DMS53 (cell line): ENCODE measurements around the gene PLCL1.
A peak's percentile ranks its signal among the peaks of the same experiment; 100 is the strongest.

Experiments
- DNase-seq: peaks from one replicate; lab custom pipeline; 2025; lab: John Stamatoyannopoulos, UW

PLCL1 gene

DNA sequence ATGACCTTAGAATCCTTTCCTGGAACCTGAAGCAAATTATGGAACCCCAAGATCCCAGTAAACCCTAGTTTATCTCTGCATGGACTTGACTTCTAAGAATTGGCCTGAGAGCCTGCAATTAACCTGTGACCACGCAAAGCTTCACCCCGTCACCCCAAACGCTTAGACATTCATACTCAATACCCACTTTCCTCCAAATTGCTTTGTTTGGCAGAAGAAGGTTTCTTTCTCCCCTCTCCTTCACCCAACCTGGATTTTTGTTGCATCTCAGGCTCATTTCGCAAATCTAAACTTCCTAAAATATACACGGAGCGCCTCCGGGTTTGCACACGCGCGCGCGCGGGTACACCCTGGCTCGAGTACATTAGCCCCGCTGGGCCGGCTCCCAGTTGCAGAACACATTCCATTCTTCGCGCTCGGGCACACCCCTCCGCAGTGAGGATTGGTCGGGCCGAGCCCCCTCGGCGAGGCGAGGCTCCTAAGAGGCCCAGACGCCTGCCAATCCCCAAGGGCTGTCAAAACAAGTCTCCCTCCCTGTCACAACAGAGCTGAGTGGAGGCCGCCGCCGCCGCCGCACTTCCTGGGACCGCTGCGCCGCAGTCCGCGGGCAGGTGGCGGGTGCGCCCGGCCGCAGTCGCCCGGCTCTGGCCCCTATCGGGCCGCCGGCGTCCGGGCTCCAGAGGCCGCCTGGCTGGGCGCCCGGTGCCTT, at the start of gene PLCL1:
Gene PLCL1 (plus strand): TSS at position 545 of the 709 bp plus-strand sequence.
- peak; percentile 95 for DNase-seq

DNA sequence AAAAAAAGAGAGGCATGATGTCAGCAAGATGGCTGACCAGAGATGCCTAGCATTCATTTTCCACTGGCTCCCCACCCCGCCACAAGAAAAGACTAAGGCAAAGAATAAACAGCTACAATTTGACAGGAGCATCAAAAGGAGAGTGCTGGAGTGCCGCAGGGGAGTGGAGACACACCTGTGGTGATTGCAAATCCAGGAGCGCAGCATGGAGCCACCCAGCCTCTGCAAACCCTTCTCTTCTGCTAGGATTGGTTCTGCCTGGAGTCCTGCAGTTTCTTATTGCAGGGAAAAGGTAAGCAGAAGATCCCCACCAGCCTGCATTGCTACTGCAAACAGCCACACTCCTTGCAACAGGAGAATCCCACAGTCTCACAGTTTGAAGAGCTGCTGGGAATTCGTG, 45.4 kb upstream of the PLCL1 start:
- no peak for DNase-seq

DNA sequence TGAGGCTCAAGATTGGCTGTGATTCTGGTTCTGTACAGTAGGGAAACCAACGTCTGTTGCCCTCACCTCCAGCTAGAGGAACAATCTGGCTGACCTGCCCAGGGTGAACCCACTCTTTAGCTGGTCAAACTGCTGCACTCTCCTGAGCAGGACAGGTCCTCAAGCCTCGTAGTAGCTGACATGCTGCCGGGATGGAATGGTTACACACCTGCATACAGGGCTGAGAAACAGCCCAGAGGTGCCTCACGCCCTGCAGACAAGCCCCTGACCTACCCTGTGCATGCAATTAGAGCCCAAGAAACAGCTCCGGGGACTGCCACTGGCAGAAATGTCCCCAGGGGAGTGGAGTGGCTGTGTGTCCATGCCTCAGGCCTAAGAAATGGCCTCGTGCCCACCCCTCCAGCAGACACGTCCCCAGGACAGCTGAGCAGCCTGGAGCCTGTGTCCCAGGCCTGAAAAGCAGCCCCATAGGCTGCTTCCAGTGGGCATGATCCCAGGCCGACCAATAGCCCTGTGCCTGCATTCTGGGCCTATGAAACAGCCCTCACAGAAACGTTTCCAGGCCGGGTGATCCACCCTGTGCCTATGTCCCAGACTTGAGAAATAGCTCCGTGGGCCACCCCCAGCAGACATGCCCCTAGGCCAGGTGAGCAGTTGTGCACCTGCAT, 44.6 kb upstream of the PLCL1 start:
- DNase-seq, result no peak

DNA sequence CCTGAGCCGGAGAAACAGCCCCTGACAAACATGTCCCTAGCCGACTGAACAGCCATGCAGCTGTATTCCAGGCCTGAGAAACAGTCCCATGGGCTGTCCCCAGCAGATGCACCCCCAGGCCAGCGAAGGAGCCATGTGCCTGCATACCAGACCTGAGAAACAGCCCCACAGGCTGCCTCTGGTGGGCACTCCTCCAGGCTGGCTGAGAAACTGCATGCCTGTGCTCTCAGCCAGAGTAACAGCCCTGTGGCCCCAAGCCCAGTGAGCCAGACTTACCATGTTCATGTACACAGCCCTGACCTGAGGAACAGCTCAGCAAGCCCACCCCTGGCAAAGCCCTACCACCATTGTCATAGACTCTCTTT, 44.1 kb upstream of the PLCL1 start:
- no peak for DNase-seq

DNA sequence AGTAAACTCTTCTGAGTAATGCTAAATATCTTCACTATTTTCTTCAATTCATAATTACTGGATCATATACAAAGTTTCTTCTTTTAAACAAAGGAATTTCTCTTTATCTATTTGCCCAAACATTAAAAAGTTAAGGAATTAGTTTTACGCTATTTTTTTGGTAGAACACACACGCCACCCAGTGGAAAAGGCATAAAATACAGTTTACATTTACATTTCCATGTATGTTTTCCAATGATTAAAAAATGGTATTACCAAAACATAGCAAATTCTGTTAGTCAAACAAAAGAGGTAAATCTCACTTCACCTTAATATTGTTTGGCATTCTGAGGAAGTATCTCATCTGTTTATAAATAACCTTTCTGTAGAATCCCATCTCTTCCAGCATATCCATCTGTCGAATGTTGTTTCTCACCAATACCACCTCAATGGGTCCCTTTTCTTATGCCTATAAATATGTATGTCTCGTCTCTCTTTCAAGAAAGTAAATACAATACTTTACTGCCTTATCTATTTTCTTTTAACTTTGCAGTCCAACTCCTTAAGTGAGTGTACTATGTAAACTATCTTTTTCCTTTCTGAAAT, 26.5 kb upstream of the PLCL1 start:
- DNase-seq, result peak; percentile 51

DNA sequence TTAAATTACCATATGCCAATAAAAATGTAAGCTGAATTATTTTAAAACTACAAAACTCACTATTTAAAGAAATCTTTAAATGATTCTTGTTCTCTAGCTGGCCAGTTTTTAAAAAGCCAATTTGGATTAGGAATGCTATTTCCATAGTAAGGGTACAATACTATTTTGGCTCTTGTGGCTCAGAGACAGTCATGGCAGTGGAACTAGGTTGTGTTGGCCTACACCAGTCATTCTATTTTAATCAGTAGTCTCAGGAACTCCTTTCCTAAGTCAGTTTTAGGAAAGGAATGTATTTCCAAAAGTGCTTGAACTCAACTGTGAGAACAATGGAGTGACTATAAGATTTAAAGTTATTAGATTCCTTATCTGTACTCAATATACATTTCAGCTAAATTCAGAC, 25.1 kb upstream of the PLCL1 start:
- DNase-seq, result no peak

DNA sequence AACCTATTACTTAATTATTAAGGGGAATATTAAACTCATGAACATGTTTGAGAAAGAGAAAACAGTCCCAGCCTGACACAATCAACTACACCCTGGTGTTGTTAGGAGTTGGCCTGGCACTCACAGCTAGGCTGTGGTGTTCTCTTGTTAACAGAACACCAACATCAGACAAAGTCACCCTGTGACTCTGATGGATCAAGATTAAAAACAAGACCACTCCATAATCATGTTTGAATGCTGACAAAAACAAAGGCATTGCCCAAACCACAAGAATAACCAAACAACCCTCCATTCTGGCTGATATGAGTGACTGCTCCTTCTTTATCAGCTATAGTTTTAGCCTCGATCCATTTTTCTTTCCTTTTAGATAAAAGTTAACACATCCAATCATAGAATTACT, 22.3 kb upstream of the PLCL1 start:
- no peak for DNase-seq

DNA sequence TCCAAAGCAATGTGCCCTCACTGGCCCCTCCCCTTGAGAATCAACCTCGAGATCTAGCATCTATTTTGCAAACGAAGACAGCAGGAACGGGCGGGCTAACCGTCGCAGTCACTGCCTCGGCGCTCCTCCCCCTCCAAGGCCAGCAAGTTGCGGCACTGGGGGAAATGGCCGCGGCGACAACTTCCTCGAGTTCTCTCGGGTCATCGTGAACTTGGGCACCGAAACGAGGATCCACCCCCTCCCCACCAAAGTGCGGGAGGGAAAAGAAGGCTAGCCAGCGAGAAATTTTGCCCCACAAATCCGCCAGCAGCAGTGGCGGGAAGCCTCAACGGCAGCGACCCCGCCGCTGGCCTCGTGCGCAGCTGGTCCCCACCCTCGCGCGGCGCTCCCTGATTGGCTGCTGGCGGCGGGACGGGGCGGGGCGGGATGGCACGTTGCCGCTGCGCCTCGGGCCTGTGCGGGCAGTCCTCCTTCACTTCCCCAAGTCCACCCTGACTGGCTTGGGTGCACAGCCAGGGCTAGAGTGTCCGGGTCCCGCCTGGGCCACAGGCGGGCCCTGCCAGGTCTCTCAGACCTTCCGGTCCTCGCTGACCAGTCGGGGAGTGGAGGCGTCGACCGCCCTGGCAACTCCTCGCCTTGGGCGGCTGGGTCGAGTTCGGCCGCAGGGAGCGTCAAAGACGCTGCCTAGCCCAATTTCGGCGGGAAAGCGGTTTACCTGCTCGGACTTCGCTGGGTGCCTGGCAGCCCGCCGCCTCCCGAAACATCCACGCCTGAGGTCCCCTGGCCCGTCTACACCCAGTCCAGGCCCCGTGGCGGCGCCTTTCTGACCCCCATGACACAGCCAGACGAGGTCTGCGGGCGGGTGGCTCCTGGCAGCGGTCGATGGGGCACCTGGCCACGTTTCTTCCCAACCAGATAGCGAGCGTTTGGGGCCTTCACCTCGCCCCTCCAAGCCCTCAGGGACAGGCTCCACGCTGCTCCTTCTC, 19.1 kb upstream of the PLCL1 start, which contains the start of gene BOLL:
Gene BOLL (minus strand): TSS at position 364 of the 986 bp plus-strand sequence. CDS start 3,469 bp downstream, outside the sequence.
- DNase-seq, result no peak

GRCh38 chr2:197786010-197786877, 18.1 kb upstream of the PLCL1 start:
- DNase-seq, result no peak

- DNase-seq, result no peak
These were observed 10.9 kb upstream of the PLCL1 start for GRCh38 chr2:197793456-197793855.

GRCh38 chr2:197795277-197795676, 9.1 kb upstream of the PLCL1 start:
- DNase-seq, result no peak

GRCh38 chr2:197798187-197798586, 6.2 kb upstream of the PLCL1 start:
- no peak for DNase-seq

DNA sequence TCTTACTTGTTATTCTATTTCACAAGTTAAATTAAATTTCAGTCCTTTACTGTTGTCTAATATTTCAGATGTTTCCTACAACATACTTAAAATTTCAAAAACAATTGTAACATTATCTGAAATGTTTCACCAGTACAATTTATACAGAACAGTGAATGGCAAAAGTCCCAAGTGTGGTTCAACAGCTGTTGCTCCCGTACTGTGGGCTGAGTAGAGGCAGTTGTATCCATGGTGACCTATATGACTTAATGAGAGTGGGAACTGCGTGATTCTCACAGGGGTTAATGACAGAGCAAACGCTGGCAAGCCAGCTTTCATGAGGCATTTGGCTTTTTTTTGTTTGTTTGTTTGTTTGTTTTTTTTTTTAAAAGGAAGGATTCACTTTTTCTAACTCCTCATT, 5.3 kb upstream of the PLCL1 start:
- DNase-seq, result no peak

- DNase-seq, result no peak
These were observed 4.3 kb upstream of the PLCL1 start for GRCh38 chr2:197800091-197800490.

DNA sequence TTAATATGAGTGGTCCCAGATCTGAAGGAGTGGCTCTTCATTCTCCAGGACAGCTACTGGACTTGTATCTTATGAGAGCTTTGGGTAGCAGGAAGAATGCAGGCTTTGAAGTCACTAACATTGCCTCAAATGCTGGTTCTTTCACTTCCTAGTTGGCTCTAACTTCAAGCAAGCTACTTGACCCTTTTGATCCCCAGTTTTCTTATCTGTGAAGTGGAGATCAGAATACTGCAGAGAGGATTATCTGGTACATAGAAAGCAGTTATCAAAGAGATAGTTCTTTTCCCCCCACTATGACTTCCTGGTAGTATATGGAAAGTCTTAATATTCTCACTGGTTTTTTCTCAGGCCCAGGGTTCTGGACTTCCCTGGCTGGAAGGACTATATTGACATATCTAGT, 3.4 kb upstream of the PLCL1 start:
- DNase-seq, result no peak

GRCh38 chr2:197803033-197803444, 1.4 kb upstream of the PLCL1 start:
- peak; percentile 79 for DNase-seq

DNA sequence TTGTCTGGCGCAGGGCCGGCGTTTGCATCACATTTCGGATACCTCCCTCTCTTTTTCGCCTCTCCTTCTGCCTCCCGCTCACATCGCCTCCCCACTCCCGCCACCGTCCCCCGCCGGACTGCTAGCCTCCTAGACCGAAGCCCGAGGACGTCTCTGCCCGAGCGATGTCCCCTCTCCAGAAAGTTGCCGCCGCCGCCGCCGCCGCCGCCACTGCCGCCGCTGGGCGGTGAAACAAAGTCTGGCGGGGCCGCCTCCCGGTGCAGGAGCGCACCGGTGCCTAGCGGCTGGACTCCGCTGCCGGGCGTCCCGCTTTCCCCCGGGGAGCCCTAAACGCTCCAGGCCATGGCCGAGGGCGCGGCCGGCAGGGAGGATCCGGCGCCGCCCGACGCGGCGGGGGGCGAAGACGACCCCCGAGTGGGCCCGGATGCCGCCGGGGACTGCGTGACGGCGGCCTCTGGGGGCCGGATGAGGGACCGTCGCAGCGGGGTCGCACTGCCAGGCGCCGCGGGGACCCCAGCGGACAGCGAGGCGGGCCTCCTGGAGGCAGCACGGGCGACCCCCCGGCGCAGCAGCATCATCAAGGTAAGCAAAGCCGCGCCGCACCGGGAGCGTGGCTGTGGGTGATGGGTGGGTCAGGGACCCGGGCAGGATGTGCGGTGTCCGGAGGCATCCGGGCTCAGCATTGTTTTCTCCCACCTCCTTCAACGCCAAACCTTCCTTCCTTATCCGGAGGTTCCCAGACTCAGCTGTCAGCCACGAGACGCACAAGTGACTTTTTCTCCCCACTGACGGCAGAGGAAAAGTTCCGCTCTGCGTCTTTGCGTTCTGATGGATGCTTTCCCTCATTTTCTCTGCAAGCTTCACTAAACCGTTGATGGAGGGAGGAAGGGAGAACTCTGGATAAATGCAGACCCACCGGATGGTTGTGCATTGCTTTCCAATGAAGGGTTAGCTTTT, 643 bp downstream of the PLCL1 start:
- DNase-seq, result peak; percentile 68

DNA sequence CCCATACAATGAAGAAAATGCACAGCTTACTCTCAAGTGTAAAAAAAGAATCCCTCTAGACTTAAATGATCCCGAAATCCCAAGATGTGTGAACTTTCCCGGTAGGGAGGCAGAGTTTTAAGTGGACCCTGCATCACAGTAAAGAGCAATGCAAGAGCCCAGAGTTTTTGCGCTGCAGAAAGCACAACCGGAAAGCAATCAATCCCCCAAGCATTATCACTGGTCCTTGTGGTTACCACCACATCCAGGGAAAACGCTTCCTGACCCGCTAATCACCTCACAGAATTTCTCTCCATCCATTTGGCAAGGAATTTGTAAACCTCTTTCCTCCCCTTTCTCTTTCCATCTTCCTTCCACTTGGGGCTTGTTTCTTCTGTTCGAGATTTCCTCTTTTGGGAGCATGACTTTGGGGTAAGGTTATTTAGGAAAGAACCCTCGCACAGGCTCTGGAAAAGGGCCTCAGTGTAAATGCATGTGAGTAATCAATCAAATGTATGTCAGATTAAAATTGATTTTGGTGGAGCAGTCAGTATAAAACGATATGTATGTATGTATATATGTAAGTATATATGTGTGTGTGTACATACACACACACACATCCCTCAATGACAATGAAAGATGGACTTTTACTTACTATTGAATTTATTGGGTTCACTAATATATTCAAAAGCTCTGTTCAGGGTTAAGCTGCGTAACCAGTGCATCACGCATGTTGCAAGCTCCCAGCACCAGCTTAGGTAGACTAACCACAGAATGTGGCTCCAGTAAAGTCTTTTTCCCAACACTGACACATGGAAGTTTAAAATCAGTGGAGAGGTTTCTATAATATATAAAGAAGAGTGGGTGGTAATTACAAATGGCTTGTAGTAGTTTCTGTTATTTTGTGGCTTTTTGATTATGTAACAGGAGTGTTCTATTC, 1.6 kb downstream of the PLCL1 start:
- DNase-seq, result no peak

DNA sequence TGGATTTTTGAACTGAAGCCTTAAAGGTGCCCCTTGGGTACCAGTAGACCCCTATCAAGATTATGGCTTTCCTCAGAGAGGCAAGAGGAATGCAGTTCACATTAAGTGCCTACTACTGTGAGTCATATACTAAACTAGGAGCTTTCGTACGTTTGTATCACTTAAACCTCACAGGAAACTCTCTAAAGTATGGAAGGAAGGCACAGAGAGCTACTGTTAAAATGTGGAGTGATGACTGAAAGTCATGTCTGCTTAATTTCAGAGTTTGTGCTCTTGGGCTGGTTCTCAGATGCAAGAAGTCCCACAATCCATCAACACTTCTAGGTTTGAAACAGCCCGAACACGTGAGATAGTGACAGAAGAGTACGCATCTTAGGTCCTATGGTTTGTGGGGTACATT, 4.7 kb downstream of the PLCL1 start:
- DNase-seq, result no peak
